ENCODE data around the gene KIF25. TPM values are rescaled to one million over a fixed set of nuclear protein-coding genes. Genes with fewer than 3 reads are reported as not detected.

Gene KIF25
- total RNA-seq, 3 donors from 2014 or later = 0.66 TPM; not detected in 2

- H3K36me3 ChIP-seq = no peaks in the 10 kb centered on the region
- H3K27ac ChIP-seq = no peak overlapping the region
- DNase-seq (ENCODE audit: low spot score in 2 of 2) = no peak
- H3K27me3 ChIP-seq = no peaks in the 10 kb centered on the region
- TF ChIP-seq POLR2AphosphoS5 (IDR thresholded peaks at IDR 0.05) (no peak), POLR2A (IDR thresholded peaks at IDR 0.05) (no peak), CTCF (IDR thresholded peaks at IDR 0.05) (no peak)
- H3K9me3 ChIP-seq = no peaks in the 10 kb centered on the region
- intact Hi-C loops (cut with DNase I; ENCODE audit: low total_unique reads) = no loop called here
- no peak overlapping the region for H3K4me3 ChIP-seq
- no peaks in the 10 kb centered on the region for H3K4me1 ChIP-seq
Measured at GRCh38 chr6:167995302-167995701, 2.2 kb upstream of the KIF25 start.

GRCh38 chr6:167995731-167996151 lies 1.7 kb upstream of the KIF25 start:
- Histone ChIP-seq H3K4me1 (no peaks in the 10 kb centered on the region), H3K9me3 (no peaks in the 10 kb centered on the region), H3K27me3 (no peaks in the 10 kb centered on the region), H3K36me3 (no peaks in the 10 kb centered on the region), H3K27ac (no peak overlapping the region), H3K4me3 (no peak overlapping the region)
- DNase-seq (ENCODE audit: low spot score in 2 of 2) = no peak
- intact Hi-C loops (cut with DNase I; ENCODE audit: low total_unique reads) = no loop called here
- TF ChIP-seq POLR2A (IDR thresholded peaks at IDR 0.05) (no peak), POLR2AphosphoS5 (IDR thresholded peaks at IDR 0.05) (no peak), CTCF (IDR thresholded peaks at IDR 0.05) (no peak)

GRCh38 chr6:167996424-167997199 lies 859 bp upstream of the KIF25 start:
- intact Hi-C loops (cut with DNase I; ENCODE audit: low total_unique reads) = no loop called here
- no peak for DNase-seq (ENCODE audit: low spot score in 2 of 2)
- no peaks in the 10 kb centered on the region for H3K9me3 ChIP-seq
- no peaks in the 10 kb centered on the region for H3K36me3 ChIP-seq
- H3K4me1 ChIP-seq = no peaks in the 10 kb centered on the region
- no peak for TF ChIP-seq POLR2AphosphoS5 (IDR thresholded peaks at IDR 0.05)
- TF ChIP-seq CTCF (IDR thresholded peaks at IDR 0.05) = no peak
- no peak for TF ChIP-seq POLR2A (IDR thresholded peaks at IDR 0.05)
- no peak overlapping the region for H3K4me3 ChIP-seq
- no peaks in the 10 kb centered on the region for H3K27me3 ChIP-seq
- no peak overlapping the region for H3K27ac ChIP-seq

DNA sequence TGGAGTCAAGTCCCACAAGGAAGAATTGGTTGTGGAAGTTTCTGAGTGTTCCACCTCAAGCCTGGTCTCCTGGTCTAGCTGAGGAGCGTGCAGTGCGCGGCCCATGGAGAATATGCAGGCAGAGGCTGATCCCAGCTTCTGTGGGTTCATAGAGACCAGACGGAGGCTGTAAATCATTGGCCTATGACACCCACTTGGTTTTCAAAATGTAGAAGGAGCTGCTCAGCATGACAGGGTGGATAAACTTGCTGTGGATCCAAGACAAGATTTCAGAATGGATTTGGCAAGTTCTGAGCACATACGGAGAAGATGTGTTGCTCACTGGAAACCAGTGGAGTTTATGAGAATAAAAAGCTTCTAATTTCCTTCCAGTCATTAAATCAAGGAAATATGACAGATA lies 744 bp downstream of the KIF25 start:
- Histone ChIP-seq H3K4me1 (no peaks in the 10 kb centered on the region), H3K27me3 (no peaks in the 10 kb centered on the region), H3K36me3 (no peaks in the 10 kb centered on the region), H3K9me3 (no peaks in the 10 kb centered on the region), H3K27ac (no peak overlapping the region), H3K4me3 (no peak overlapping the region)
- intact Hi-C loops (cut with DNase I; ENCODE audit: low total_unique reads) = no loop called here
- DNase-seq (ENCODE audit: low spot score in 2 of 2) = no peak
- TF ChIP-seq POLR2AphosphoS5 (IDR thresholded peaks at IDR 0.05) (no peak), CTCF (IDR thresholded peaks at IDR 0.05) (no peak), POLR2A (IDR thresholded peaks at IDR 0.05) (no peak)

GRCh38 chr6:168000198-168001028 lies 2.9 kb downstream of the KIF25 start:
- H3K27ac ChIP-seq = no peak overlapping the region
- H3K4me3 ChIP-seq = no peak overlapping the region
- intact Hi-C loops (cut with DNase I; ENCODE audit: low total_unique reads) = no loop called here
- H3K9me3 ChIP-seq = no peaks in the 10 kb centered on the region
- no peak for DNase-seq (ENCODE audit: low spot score in 2 of 2)
- H3K4me1 ChIP-seq = no peaks in the 10 kb centered on the region
- H3K27me3 ChIP-seq = no peaks in the 10 kb centered on the region
- no peak for TF ChIP-seq POLR2AphosphoS5 (IDR thresholded peaks at IDR 0.05)
- no peak for TF ChIP-seq POLR2A (IDR thresholded peaks at IDR 0.05)
- TF ChIP-seq CTCF (IDR thresholded peaks at IDR 0.05) = no peak
- no peaks in the 10 kb centered on the region for H3K36me3 ChIP-seq

All from breast epithelium (tissue), 4 donors.